Mucosa of rectum (tissue), 2 donors: Measurements from ENCODE around the gene WNK2.

Experiments
- H3K27ac ChIP-seq, 2 donors: one replicate each; pipeline ENCODE4 v1.7.0; 2013; ENCODE audit warnings: inconsistent platforms in 2 of 2, low read depth in 2 of 2, low read length in 2 of 2
- H3K27me3 ChIP-seq, 2 donors: one replicate each; pipeline ENCODE4 v1.7.0; 2013; ENCODE audit warnings: low read length in 2 of 2; ENCODE audit not compliant: control insufficient read depth in 2 of 2, insufficient read depth in 2 of 2
- H3K36me3 ChIP-seq, 2 donors: one replicate each; pipeline ENCODE4 v1.7.0; 2013; ENCODE audit warnings: low read length in 2 of 2; ENCODE audit not compliant: control insufficient read depth in 2 of 2, insufficient read depth in 2 of 2
- H3K4me1 ChIP-seq, 2 donors: one replicate each; pipeline ENCODE4 v1.7.0; 2013; ENCODE audit warnings: low read length in 2 of 2, mild to moderate bottlenecking in 1 of 2; ENCODE audit not compliant: control insufficient read depth in 2 of 2, insufficient read depth in 2 of 2
- H3K4me3 ChIP-seq, 2 donors: one replicate each; pipeline ENCODE4 v1.7.0; 2013; ENCODE audit warnings: low read length in 2 of 2
- H3K9ac ChIP-seq, 2 donors: one replicate each; pipeline ENCODE4 v1.7.0; 2013; ENCODE audit warnings: low read length in 2 of 2, low read depth in 1 of 2, mild to moderate bottlenecking in 1 of 2
- H3K9me3 ChIP-seq, 2 donors: one replicate each; pipeline ENCODE4 v1.7.0; 2013; ENCODE audit warnings: low read length in 2 of 2; ENCODE audit not compliant: control insufficient read depth in 2 of 2
- donor health status: healthy.
- donor health status: Normal muscosa, but diverticular disease.

WNK2 gene

DNA sequence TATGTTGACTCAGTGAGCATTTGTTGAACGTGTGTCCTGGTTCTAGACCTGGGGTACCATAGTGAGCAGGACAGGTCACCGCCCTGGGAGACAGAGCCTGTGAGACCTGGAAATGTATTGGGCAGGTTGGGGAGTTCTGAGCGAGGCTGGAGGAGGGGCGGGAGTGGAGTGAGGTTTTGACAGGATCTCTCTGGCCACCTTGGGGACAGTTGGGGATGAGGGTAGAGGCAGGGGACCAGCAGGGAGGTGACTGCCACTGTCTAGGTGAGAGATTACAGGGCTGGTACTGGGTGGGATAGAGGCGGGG is 7.4 kb downstream of the WNK2 start:
- peaks cover 0 to 3% of the 10 kb centered on the region in 2 donors for H3K36me3 ChIP-seq
- peaks cover 25 to 65% of the 10 kb centered on the region in 2 donors for H3K4me1 ChIP-seq
- no peaks in the 10 kb centered on the region for H3K9me3 ChIP-seq
- no peaks in the 10 kb centered on the region for H3K27me3 ChIP-seq
- no peak overlapping the region for H3K4me3 ChIP-seq
- no peak overlapping the region for H3K9ac ChIP-seq
- H3K27ac ChIP-seq = no peak overlapping the region

DNA sequence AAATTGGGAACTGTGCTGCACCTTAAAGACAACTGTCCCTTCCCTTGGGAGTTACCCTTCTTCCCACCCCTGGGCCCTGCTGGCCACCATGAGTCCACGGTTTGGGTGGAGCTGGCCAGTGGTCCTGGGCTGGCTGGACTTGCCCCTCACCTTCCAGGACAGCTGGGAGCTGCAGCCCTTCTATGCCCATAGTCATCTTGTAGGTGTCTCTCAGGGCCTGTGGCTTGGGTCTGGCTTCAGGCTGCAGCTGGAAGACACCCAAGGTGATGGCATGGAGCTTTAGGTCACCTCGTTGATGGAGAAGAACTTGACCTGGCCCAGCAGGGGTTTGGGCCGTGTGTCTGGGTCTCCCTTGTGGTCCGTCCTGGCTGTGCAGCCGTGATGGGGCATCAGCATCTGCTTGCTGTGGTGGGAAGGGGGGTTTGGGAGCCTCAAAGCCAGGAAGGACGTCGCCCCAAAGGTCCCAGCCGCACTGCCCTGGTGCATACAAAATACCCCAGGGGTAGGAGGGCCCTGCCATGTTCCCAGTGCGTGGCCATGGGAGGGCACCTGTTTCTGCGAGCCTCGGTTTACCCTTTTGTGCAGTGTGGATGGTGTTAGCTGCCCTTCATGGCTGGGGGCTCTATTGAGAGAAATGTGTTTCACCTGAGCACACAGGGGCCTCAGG is 8.9 kb downstream of the WNK2 start:
- peaks cover 19 to 63% of the 10 kb centered on the region in 2 donors for H3K4me1 ChIP-seq
- H3K27me3 ChIP-seq = no peaks in the 10 kb centered on the region
- H3K9ac ChIP-seq = no peak overlapping the region

DNA sequence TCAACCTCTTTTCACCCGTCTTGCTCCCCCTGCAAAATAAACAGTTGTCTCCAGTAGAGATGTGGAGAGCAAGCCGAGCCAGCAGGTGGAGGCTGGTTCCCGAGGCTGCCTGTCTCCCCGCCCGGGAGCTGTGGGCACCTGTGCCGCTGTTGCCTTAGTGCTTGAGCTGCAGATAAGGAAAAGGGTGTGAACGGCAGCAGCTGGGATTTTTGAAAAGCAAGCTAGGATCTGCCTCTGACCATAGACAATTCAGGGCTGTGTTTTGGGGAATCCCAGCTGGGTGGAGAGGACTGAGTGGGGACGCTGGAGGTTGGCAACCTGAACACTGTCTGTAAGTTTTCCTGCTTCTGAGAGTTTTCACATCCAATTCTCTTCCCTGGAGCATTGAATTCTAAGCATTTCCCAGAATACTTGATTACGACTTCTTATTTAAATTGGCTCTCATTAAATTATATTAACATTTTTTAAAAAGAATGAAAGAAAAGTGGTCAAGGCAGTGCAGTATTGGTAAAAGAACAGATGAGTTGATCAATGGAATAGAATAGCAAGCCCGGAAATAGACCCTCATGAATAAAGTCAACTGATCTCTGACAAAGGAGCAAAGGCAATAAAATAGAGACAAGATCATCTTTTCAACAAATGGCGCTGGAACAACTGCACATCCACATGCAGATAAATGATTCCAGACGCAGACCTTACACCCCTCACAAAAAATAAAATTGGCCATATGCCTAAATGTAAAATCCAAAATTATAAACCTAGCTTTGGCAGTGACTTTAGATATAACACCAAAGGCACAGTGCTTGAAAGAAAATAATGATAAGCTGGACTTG is 9.7 kb downstream of the WNK2 start:
- no peaks in the 10 kb centered on the region for H3K27me3 ChIP-seq
- peaks cover 16 to 62% of the 10 kb centered on the region in 2 donors for H3K4me1 ChIP-seq
- H3K9ac ChIP-seq = peak overlapping the region in 1 of 2 donors; percentile 1
- H3K36me3 ChIP-seq = peaks cover 0 to 3% of the 10 kb centered on the region in 2 donors
- no peaks in the 10 kb centered on the region for H3K9me3 ChIP-seq
- peak overlapping the region in 1 of 2 donors; percentile 13 for H3K4me3 ChIP-seq
- peak overlapping the region; percentile 59 to 68 for H3K27ac ChIP-seq

More for the DNA sequence above, 8.9 kb downstream of the WNK2 start:
- Histone ChIP-seq H3K36me3 (peaks cover 0 to 3% of the 10 kb centered on the region in 2 donors), H3K9me3 (no peaks in the 10 kb centered on the region), H3K27ac (peak overlapping the region; percentile 59 to 68), H3K4me3 (peak overlapping the region in 1 of 2 donors; percentile 13)

DNA sequence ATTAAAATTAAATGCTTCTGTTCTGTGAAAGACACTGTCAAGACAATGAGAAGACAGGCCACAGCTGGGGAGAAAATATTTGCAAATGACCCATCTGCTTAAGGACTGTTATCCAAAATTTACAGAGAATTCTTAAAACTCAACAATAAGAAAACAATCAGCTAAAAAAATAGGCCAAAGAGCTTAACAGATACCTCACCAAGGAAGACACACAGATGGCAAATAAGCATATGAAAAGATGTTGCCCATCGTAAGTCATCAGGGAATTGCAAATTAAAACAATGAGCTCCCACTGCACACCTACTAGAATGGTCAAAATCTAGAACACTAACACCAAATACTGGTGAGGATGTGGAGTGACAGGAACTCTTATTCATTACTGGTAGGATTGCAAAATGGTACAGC is 10.3 kb downstream of the WNK2 start:
- Histone ChIP-seq H3K36me3 (peaks cover 0 to 3% of the 10 kb centered on the region in 2 donors), H3K4me1 (peaks cover 14 to 59% of the 10 kb centered on the region in 2 donors)

DNA sequence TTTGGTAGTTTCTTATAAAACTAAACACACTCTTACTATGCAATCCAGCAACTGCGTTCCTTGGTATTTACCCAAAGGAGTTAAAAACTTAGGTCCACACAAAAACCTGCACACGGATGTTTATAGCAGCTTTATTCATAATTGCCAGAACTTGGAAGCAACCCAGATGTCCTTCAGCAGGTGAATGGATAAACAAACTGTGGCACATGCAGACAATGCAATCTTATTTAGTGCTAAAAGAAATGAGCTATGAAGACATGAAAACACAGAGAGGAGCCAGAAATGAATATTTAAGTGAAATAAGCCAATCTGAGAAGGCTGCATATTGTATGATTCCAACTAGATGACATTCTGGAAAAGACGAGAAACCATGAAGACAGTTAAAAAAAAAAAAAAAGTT is 10.7 kb downstream of the WNK2 start:
- no peaks in the 10 kb centered on the region for H3K9me3 ChIP-seq
- H3K9ac ChIP-seq = no peak overlapping the region
- no peaks in the 10 kb centered on the region for H3K27me3 ChIP-seq
- no peak overlapping the region for H3K4me3 ChIP-seq
- H3K27ac ChIP-seq = peak overlapping the region; percentile 32 to 68
- peaks cover 0 to 3% of the 10 kb centered on the region in 2 donors for H3K36me3 ChIP-seq
- H3K4me1 ChIP-seq = peaks cover 14 to 58% of the 10 kb centered on the region in 2 donors

More for the DNA sequence above, 10.3 kb downstream of the WNK2 start:
- Histone ChIP-seq H3K9ac (no peak overlapping the region), H3K9me3 (no peaks in the 10 kb centered on the region), H3K27me3 (no peaks in the 10 kb centered on the region), H3K4me3 (no peak overlapping the region), H3K27ac (peak overlapping the region; percentile 29 to 68)

DNA sequence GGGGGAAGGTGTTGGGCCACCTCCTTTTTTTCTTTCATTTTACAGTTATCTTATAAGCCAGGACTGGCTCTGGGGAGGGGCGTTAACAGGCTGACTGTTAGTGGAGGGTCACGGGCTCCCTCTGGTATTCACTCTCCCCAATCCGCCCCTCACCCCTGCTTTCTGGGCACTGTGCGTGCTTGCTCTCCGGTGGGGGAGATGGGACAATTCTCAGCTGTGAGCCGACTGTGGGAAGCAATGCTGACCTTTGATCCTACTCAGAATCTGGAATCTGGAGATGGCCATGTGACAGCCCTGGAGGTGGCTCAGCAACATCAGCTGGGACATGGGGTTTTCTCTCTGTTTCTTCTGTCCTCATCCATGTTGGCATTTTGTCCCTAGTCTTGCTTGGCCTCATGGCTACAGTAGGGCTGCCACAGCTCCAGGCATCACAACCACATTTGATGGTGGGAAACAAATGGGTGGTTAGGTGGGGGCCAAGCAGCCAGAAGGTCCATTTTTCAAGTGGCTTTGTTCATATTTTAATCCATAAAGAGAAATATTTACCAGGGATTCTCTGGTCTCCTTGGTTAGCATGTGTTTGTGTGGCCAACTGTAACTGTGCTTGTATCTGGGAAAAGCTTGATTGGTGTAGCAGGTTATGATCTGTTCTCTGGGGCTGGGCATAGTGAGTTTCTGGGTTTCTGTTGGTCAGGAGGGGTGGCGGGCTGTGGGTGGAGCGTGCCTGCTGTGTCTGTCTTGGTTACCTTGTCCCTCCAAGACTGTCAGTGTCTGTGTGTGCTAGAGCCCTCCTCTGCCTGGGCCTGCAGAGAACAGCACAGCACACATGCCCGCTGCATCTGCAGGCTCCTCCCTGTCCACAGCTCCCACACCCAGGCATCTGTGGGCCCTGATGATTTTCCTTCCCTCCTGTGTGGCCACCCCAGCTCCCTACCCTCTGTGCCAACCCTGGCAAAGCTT is 12.4 kb downstream of the WNK2 start:
- H3K4me1 ChIP-seq = peaks cover 23 to 70% of the 10 kb centered on the region in 2 donors
- no peaks in the 10 kb centered on the region for H3K9me3 ChIP-seq
- H3K9ac ChIP-seq = peak overlapping the region in 1 of 2 donors; percentile 8
- H3K4me3 ChIP-seq = no peak overlapping the region
- H3K36me3 ChIP-seq = no peaks in the 10 kb centered on the region
- H3K27me3 ChIP-seq = no peaks in the 10 kb centered on the region
- peak overlapping the region; percentile 13 to 41 for H3K27ac ChIP-seq

DNA sequence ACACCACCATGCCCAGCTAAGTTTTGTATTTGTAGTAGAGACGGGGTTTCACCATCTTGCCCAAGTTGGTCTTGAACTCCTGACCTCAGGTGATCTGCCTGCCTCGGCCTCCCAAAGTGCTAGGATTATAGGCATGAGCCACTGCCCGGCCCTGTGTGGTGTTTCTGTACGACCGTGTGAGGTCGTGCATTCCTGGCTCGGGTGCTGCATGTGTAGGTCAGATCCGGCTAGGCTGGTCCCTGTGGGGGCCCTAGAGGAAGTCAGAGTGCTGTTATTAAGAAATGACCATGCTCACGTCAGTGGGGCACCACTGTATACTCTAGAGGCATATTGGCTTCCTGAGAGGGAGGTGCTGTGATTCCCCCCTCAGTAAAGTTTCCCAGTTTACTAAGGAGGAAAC is 13.7 kb downstream of the WNK2 start:
- Histone ChIP-seq H3K4me1 (peaks cover 33 to 75% of the 10 kb centered on the region in 2 donors), H3K4me3 (no peak overlapping the region), H3K9ac (peak overlapping the region in 1 of 2 donors; percentile 40), H3K27ac (peak overlapping the region; percentile 29 to 35), H3K36me3 (no peaks in the 10 kb centered on the region), H3K9me3 (no peaks in the 10 kb centered on the region), H3K27me3 (no peaks in the 10 kb centered on the region)

DNA sequence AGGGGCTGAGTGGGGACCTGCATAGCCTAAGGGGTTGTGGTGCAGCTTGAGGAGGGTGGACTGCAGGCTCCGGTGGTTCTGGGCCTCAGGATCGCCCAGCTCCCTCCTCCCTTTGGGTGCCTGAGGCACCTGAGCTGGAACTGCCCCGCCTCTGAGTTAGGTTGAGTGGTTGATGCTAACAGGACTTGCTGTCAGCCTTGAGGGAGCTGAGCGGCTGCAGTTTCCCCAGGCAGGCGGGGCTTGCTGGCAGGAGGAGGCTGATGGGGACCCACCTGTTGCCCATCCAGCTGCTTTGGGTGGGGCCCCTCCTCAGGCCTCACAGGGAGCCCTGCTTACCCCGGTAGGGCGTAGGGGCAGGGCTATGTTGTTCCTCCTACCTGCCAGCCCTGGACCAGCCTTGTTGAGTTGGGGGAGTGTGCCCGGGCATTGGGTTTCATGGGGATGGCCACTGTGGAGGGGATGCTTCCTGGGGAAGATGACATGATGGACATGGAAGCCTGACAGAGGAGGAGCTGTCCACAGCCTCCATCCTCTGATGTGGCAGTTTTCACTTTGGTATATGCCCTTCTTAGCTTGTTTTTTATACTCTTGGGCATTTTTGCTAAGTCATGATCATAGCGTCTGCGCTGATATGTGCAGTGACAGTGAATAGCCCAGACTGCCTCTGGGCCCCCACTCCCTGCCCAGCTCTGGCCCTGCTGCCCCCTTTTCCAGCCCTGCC is 14.3 kb downstream of the WNK2 start:
- H3K4me1 ChIP-seq = peaks cover 29 to 73% of the 10 kb centered on the region in 2 donors
- H3K27ac ChIP-seq = peak overlapping the region; percentile 29 to 35
- H3K4me3 ChIP-seq = no peak overlapping the region
- H3K9ac ChIP-seq = peak overlapping the region in 1 of 2 donors; percentile 40
- no peaks in the 10 kb centered on the region for H3K9me3 ChIP-seq
- H3K27me3 ChIP-seq = no peaks in the 10 kb centered on the region
- no peaks in the 10 kb centered on the region for H3K36me3 ChIP-seq

DNA sequence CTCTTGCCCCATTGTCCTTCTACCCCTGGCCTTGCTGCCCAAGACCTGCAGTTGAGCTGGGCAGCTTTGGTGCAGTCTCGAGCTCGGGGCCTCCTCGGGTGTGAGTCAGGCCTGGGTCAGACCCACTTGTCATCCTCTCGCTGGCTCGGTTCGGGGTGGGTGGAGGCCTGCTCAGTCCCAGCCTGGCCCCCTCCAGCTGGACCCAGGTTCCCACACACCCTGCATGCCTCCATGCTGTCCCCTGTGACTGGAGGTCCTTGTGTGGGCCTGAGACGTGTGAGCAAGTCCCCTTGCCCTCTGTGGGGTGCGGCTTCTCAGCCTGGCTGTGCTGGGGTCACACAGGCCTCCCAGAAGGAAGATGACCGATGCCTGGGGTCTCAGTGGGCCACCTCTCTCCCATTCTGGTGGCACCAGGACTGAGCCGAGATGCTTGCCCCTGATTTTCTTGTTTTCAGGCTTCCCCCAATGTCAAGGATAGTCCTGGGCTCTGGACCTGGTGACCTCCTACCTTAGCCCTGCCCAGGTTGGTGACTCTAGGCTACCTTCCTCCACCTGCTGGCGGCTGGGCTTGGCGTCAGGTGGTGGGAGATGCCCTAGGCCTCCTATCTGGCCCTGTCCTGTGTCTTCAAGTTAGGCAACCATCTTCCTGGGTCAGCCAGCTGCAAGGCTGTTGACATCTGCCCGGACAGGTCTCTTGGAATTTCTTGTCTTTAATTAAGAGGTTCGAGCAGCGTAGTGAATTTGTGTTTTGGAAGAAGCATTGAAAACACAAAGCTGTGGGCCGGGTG is 15.1 kb downstream of the WNK2 start:
- Histone ChIP-seq H3K27ac (peak overlapping the region in 1 of 2 donors; percentile 9), H3K36me3 (no peaks in the 10 kb centered on the region), H3K4me3 (no peak overlapping the region), H3K9ac (no peak overlapping the region), H3K27me3 (no peaks in the 10 kb centered on the region), H3K9me3 (no peaks in the 10 kb centered on the region), H3K4me1 (peaks cover 34 to 72% of the 10 kb centered on the region in 2 donors)
